CD4-positive, alpha-beta T cell treated with Interleukin-1 beta for 1 hour (primary cell): ENCODE data around the gene SMARCAL1.

Experiments used
- DNase-seq, 2 donors: peaks; one replicate each; pipeline ENCODE4 v3.0.0-alpha.2; 2020 to 2022

Gene SMARCAL1

GRCh38 chr2:216392945-216393840, 19.1 kb upstream of the SMARCAL1 start:
- no peak for DNase-seq

GRCh38 chr2:216394881-216395280, 17.4 kb upstream of the SMARCAL1 start:
- no peak for DNase-seq

GRCh38 chr2:216399621-216400020, 12.7 kb upstream of the SMARCAL1 start:
- DNase-seq = no peak

GRCh38 chr2:216402751-216403150, 9.5 kb upstream of the SMARCAL1 start:
- no peak for DNase-seq

DNA sequence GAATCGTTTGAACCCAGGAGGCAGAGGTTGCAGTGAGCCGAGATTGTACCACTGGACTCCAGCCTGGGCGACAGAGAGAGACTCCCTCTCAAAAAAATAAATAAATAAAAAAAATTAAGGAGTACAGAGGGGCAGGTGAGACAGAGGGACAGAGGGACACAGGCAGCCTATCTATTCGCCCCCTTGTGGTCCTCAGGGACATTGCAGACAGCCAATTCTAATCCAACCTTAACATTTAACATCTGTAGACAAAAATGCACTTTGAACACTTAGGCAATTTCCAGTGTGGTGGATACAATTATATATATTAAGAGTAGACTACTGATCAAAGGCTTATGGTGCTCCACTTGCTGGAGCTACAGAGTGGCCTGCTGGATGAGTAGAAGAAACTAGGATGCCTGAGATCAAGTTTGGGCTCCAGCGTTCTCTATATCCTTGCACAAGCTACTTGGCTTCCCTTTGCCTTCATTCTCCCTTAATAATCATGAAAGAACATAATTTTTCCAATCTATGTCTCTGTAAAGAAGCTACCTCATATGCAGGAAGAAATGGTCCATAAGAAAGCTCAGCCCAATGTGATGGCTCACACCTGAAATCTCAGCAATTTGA, 8.2 kb upstream of the SMARCAL1 start:
- DNase-seq = peak; percentile 39 to 62

DNA sequence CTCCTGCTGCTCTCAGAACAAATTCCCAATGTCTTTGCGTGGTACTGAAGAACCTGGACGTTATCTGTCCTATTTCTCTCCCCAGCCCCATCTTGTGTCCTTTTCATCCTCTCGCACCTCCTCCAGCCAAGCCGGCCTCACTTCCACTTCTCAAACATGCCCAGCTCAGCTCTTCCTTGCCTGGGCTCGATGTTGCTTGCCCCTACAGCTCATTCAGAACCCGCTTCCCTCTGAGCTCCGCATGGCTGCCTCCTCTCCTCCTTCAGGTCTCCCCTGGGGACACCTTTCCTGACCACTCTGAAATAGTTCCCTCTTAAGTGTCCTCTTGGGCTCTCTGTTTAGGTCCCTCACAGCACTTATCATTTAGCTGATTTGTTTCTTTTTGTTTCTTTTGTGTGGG, 6.7 kb upstream of the SMARCAL1 start:
- no peak for DNase-seq

- DNase-seq = no peak
These were observed 5.5 kb upstream of the SMARCAL1 start for GRCh38 chr2:216406826-216407225.

GRCh38 chr2:216408426-216409290, 3.6 kb upstream of the SMARCAL1 start:
- no peak for DNase-seq

DNA sequence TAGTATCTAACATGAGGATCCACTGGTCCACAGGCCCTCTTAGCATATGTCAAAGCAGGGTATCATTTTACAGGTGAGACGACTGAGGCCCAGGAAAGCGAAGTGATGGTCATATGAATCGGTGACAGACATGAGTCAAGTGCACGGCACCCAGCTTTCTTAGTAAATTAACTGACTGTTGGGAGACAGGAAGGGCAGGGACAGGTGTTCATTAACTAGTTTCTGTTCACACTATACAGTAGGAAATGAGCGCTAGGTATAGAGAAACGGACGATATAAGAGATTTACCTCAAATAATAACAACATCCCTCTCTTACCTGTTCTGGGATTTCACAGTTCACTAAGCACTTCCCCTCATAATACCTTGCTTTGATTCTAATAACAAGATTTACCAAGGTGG, 1.7 kb upstream of the SMARCAL1 start:
- no peak for DNase-seq

DNA sequence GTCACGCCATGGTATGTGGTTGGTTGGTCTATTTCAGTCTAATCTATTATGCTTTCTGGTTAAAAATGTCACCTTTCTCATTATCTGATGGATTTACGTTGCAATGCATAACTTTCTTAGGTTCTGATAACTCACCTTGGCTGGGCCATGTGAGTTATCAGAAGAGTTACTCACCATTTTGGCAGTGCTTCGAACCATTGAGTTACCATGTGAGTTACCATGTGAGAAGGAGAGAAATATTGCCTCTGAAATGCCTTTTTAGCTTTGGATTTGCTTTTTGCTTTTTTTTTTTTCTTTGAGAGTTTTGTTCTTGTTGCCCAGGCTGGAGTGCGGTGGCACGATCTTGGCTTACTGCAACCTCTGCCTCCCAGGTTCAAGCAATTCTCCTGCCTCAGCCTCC, 1.6 kb downstream of the SMARCAL1 start:
- DNase-seq = no peak

DNA sequence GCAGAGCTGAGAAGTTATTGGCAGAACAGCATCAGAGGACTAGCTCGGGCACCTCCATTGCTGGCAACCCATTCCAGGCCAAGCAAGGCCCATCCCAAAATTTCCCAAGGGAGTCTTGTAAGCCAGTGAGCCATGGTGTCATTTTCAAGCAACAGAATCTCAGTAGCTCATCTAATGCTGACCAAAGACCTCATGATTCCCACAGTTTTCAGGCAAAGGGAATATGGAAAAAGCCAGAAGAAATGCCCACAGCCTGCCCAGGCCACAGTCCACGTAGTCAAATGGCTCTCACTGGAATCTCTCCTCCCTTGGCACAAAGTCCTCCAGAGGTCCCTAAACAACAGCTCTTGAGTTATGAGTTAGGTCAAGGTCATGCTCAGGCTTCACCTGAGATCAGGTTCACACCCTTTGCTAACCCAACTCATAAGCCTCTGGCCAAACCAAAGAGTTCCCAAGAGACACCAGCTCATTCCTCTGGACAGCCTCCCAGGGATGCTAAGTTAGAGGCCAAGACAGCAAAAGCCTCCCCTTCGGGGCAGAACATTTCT, 2.6 kb downstream of the SMARCAL1 start:
- DNase-seq = no peak

DNA sequence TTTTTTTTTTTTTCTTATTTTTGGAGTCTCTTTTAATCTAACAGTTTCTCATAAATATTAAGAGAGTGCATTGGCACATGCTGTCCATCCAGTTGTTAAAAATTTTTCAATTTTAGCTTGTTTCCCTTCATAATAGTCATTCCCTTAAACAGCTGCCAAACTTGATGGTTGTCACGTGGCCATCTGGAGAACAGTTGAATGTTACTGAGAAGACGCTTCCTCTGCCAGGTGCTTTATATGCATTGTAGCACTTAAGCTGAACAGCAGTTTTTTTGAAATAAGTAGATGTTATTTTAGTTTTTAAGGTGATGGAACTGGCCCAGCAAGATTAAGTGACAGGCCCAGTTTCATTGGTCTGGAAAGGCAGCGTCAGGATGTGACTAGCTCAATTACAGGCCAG, 3.3 kb downstream of the SMARCAL1 start:
- DNase-seq = no peak

DNA sequence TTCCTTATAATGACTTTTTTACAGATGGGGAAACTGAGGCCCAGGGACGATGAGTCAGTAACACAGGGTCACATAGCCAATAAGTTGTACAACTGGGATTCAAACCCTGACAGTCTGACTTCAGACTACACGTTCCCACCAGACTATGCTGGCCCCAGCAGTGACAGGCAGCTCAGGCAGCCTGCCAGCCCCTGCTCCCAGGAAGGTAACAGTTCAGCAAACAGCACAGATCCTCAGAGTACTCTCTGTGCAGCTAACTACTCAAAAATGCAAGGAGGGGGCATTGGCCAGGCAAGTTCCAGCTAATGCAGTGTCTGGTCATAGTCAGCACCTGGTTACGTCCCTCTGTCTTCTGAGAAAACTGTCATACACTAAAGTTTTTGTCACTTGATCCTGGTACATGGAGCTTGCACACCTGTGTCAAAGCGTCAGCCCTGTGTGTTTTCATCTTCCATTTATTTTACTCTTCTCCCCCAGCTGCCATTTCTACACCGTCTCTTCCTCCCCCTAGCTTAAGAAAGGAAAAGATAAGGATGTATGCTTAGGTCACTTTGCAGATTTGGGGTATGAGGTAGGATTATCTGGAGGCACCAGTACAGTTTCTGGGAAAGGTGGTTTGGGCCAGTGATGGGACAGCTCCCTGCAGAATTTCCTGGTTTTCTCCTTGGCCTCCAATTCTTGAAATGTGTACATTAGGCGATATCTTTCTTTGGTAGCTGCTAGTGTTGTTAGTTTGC, 4.5 kb downstream of the SMARCAL1 start:
- DNase-seq = no peak

DNA sequence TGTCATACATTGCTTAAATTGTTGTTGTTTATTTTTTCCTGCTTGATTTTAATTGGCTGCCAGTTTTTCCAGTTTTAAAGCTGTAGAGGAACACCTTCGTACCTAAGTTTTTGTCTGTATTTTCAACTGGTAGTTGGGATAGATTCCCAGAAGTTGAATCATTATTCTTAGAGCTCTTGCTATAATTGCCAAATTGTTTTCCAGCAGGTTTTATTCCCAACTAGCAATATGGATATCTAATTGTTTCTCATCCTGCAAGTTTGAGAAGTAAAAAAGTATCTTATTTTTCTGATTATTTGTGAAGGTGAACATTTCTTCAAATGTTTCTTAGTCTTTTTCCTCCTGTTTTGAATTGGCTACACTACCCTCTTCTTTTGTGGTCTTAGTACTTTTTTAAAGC, 6.7 kb downstream of the SMARCAL1 start:
- no peak for DNase-seq

GRCh38 chr2:216420367-216421101, 8.2 kb downstream of the SMARCAL1 start:
- no peak for DNase-seq

GRCh38 chr2:216423071-216423470, 10.8 kb downstream of the SMARCAL1 start:
- no peak for DNase-seq

DNA sequence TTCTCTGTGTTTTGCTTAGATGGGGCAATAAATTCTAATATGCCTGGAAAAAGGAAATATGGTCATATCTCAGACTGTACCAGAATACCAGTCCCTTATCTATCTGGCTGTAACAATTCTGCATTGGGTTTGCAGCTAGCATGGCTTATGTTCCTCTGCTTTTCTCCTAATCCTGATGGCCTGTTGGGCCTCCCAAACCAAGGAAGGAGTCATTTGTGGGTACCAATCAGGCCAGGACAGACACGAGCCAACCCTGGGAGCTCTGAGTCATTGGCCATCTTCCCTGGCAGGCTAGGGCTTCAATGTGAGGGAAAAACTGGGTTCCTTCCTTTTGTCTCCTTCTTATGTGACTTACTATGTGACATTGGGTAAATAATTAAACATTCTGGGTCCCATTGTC, 12.0 kb downstream of the SMARCAL1 start:
- DNase-seq = no peak

GRCh38 chr2:216425008-216425787, 12.9 kb downstream of the SMARCAL1 start:
- DNase-seq = no peak

GRCh38 chr2:216426166-216426777, 14.0 kb downstream of the SMARCAL1 start:
- DNase-seq = no peak

- no peak for DNase-seq
These were observed 14.7 kb downstream of the SMARCAL1 start for GRCh38 chr2:216426938-216427337.
